SIG-M5 treated with dmso at 0.1 percent for 504 hours (cell line): ENCODE data around the gene SNAP29.
"Not testable (repeated sequence)": the region's sequence is repeated elsewhere in the genome, so short reads cannot be mapped to it uniquely, and the experiment has no call there.

ENCODE experiments used
- DNase-seq: peaks from one replicate; lab custom pipeline; 2025; ENCODE audit not compliant: unreplicated experiment; lab: John Stamatoyannopoulos, UW

SNAP29 gene

DNA sequence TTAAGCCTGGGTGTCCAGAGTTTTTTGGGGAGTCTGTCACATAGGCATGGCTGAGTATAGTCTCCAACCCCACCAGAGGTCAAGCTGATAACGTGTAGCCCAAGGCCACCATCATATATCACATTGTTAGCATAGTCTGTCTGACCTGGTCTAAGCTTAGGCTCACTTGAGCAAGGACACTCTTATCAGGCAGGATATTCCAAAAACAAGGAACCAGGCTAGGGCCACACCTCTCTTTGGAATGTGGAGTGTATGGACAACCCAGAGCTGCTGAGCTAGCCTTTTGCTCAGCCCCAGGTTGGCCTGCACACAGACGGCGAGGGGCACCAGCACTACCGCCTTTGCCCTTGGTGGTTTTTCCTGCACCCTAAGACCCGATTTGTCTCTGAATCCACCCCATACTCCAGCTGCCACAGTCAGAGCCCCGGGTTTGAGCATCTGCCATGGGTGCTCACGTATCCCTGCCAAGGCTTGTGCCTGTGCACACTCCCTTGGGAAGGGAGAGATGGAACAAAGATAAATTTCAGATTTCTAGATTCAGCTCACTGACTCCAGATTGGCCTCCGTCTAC is 7.2 kb downstream of the SNAP29 start:
- no peak for DNase-seq

DNA sequence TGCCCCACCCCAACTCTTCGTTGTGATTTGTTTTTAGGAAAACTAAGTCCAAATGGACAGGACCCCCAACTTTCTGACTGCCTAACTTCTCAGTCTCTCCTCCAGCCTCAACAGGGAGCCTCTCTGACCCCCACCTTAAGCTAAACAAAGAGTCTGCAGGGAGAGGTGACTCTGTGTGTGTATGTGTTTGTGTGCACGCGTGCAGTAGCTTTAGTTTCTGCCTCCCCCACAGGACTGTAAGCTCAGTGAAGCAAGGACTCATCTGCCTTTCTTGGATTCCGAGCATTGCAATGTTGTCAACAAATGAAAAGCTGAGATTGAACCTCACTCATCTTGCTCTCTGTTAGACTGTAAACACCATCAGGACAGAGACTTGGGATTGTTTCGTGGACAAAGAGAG is 7.9 kb downstream of the SNAP29 start:
- no peak for DNase-seq

DNA sequence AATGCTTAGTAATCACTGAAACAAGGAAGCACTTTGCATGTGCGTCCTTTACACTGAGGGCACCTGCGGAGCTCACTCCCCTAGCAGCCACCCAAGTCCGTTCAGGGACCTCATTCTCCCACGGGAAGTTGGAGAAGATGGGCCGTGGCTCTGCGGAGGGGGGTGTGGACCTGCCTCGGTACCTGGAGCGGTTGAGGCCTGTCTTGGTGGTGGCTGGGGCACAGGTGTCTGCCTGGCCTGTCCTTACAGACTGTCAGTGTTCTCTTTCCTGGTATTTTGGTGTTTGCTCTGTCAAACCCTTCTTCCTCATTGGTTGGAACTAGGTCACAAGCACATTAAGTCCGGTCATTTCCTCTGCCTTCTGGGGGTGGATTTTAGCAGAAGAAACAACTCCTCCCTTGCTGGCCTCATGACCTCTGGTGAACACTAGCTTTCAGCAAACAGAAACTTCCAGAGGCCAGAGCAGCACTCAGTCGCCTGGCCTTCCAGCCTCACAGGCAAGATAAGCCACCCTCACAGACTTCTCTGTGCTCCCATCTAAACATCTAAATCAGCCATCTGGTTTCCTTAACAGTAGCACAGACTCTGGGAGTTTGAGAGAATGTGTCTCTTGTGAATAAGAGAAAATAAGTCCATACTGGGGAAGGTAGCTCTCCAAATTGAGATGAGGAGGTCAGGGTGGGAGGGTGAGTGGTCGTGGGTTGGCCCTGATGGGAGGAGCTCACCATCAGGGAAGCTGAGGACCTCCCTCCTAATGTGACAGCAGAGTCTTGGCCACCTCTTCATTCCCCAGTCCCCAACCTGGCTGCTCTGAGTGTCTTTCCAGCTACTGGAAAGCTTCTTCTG is 8.6 kb downstream of the SNAP29 start:
- peak; percentile 52 for DNase-seq

DNA sequence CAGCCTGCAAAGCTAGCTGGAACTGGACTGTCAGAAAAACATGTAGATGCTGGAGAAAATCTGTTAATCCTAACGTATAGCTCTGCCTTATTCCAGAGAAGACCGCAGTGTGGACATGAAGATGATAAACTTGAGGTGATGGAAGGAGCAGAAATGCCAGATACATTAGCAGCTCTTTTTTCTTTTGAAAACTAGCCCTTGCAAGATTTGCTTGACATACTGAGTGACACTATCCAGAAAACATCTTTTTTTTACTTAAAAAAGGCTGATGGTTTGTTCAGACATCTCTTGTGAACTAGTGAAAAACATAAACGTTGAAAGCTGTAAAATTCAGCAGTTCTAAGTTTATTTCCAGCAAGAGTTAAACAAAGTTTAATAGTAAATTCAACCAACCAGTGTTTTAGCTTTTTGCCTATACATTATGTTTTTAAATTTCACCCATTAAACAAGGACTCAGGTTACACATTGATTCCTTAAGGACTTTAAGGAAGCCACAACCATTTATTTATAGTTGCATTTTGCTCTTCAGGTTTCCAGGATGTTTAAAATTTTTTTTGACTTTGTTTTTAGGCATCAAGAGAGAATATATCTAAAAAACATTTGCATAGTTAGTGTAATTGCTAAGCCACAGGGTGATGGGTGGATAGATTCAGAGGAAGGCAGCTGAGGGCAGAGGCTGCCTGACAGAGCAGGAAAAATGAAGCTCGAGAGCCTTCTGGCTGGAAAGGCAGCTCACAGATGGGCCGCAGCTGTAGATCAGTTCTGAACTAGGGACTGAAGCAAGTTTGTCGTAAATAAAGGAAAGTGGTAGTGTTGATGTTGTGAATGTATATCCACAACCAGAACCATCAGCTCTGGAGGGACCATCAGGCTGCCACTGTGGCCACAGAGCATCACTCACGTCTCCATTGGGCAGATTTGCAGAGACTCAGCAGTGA is 9.5 kb downstream of the SNAP29 start:
- no peak for DNase-seq

DNA sequence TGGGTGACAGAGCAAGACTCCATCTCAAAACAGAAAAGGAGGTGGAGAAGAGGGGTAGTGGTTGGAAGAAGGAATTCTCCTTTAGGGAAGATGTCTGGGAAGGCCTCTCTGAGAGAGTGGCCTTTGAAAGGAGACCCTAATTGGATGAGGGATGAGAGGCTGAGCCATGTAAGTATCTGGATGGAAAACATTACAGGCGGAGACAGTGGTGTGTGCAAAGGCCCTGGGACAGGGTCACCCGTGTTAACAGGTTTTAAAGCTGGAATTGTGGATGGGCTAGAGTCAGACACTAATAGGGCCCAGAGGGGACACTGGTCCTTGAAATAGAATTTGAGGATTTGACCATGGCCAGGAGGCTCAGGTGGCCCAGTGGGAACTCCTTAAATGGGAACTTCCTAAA is 10.4 kb downstream of the SNAP29 start:
- DNase-seq: no peak

DNA sequence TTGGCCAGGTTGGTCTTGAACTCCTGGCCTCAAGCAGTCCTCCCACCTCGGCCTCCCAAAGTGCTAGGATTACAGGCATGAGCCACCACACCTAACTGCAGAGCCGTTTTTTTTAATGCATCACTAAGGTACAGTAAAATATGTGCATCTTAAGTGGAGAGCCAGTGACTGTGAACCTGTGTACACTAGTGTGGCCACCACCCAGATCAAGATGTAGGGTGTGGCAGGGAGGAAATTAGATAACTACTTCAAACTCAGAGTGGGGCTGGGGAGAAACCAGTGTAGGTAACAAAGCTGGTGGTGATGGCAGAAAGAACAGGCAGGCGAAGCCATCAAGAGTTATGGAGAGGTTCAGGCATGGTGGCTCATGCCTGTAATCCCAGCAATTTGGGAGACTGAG is 14.4 kb downstream of the SNAP29 start:
- no peak for DNase-seq

DNA sequence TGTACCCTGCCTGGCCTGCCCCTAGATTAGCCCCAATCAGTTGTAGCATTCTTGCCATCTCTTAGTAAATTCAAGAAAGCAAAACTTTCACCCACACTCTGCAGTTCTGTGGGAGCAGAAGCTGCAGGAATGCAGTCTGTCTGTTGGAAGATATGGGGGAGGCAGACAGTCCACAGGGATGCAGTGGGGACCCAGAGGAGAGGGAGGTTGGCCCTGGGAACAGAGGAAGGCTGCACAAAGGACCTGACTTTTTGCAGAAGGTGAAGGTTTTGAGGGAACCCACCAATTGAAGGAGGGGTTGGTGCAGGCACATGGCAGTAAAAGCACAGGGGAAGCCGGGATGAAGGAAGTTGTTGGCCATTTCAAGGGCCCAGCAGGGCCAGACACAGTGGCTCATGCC is 16.5 kb downstream of the SNAP29 start:
- DNase-seq: no peak

DNA sequence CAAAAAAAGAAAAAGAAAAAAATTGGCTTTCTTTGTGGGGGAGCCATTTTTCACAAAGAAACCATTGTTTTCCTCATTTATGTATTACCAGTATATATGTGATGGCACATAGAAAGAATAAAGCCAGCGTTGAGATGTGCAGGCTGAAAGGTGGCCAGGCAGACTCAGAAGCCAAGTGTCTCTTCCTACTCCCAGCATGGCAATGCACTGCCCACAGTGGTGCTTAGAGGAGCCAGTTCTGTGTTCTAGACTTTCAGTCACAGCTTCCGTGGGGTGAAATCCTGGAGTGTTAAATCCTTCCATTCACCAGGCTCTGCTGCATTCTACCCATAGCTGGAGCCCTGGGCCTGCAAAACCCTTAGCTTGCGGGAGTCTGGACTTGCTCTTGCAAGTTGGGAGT is 18.9 kb downstream of the SNAP29 start:
- no peak for DNase-seq

DNA sequence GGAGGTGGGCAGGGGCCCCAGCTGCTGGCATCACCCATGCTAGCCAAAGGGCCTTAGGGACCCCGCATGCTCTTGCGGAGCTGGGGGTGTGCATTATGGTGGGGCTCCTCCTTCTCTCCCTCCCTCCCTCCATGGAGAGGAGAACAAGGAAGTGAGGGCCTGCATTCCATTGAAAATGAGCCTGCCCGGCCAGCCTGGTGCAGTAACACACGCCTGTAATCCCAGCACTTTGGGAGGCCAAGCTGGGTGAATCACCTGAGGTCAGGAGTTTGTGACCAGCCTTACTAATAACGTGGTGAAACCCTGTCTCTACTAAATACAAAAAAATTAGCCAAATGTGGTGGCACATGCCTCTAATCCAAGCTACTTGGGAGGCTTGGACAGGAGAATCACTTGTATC is 22.4 kb downstream of the SNAP29 start:
- no peak for DNase-seq

DNA sequence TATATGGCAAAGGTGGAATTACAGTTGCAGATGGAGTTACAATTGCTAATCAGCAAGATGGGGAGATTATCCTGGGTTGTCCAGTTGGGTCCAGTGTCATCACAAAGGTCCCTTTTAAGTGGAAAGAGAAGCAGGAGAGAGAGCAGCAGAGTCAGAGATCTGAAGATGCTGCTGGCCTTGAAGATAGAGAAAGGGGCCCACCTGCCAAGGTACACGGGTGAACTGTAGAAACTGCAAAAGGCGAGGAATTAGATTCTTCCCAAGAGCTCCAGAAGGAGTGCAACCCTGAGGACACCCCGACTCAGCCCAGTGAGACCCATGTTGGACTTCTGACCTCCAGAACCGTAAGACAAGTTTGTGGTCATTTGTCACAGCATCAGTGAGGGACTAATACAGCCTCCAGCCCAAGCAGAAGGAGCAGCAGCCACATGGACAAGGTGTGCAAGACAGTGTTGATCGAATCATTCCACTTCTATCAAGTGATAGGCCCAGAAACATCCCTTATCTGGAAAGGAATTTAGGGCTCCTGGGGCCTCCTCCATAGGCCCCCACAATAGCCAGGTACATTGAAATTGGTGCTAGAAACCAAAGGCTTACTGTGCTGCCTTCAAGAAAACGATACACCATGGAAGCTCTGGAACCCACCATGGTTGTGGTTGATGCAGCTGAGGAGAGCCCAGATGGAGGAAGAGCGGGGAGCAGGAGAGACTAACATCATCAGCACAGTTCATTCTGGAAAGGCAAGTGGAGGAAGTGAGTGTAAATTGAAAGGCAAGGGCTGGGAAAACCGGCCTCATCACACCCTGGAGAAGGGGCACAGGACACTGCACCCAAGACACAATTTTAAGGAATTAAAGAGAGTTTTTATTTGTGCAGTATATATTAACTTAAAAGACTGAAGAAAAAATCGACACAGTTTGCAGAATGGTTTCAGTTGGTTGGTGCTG is 23.3 kb downstream of the SNAP29 start:
- no peak for DNase-seq

DNA sequence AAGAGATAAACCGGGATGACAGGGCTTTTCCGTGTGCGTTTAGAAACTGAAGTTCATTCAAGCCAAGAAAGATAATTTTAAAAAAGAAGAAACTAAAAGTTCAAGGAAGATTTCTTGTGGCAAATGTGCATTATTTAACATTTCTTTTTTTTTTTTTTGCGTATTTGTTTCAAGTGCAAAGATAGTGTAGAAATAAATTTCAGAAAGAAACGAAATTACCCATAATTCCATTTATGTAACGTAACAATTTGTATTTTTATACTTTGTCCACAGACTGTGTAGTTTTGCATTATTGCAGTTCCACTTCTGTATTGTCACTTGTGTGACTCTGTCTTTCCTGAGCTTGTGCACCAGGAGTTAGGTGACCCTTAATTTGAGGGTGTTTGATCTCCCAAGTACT is 24.0 kb downstream of the SNAP29 start:
- DNase-seq: no peak

DNA sequence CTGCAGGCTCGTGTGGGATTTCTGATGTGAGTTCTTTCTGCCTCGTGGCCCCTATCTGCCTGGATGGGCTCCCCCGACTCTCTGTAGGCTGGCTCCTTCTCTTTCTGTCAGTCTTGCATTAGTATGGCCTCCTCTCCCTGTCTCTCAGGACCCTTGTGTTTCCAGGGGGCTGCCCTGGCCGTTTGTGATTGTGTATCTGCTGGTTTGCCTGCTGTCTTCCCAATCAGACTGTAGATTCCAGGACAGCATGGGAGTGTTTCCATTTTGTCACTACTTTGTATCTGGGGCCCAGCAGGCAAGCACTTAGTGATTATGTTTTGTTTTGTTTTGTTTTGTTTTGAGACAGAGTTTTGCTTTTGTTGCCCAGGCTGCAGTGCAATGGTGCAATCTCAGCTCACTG is 25.6 kb downstream of the SNAP29 start:
- no peak for DNase-seq

DNA sequence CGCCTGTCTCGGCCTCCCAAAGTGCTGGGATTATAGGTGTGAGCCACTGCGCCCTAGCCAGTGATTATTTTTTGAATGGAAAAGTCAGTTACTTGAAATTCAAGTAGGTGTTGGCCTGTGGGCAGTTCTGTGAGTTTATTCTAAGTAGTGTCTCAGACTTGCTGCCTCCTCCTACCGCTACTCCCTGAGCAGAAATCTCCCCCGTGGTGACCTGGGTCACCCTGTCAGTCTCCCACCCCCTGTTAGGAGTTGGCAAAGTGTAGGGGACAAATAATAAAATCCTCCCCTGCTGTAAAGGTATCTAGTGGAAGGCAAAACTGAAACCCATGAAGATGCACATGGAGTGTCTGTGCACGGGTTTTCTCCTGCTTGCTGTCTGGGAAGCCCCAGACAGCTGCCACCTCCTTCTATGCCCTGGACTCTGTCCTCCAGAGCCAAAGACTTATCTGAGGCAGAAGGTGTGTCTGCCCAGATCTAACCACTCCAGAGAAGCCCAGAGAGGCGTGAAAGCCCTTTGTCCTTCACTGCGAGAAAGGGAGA is 26.3 kb downstream of the SNAP29 start:
- DNase-seq: no peak

DNA sequence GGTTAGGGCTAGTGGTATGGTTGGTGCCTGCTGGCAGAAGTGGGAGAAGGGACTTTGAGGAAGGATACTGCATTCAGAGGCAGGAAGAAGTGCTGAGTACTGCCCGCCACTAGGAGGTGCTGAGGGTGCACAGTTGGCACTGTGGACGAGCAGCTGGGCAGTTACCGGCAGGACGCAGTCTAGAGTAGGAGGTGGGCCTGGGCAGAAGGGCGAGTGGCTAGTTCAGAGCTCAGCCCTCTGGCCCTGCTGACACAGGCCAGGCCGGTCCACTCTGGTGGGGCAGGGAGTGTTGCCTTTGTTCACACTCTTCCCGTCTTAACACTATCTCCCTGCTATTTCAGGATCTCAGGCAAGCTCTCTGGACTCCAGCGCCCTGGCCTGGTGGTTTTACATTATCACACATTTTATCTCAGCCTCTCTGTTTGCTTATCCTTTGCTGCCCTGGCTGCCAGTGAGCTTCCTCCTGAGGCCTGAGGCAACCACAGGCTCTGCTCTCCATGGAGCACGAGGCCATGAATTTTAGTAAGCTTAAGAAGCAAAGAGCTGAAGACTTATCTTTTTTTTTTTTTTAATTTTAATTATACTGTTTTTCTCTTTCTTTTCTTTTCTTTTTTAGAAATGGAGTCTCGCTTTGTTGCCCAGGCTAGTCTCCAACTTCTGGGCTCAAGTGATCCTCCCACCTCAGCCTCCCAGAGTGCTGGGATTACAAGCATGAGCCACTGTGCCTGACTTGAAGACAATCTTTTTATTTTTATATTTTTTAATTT is 26.9 kb downstream of the SNAP29 start:
- peak; percentile 64 for DNase-seq

DNA sequence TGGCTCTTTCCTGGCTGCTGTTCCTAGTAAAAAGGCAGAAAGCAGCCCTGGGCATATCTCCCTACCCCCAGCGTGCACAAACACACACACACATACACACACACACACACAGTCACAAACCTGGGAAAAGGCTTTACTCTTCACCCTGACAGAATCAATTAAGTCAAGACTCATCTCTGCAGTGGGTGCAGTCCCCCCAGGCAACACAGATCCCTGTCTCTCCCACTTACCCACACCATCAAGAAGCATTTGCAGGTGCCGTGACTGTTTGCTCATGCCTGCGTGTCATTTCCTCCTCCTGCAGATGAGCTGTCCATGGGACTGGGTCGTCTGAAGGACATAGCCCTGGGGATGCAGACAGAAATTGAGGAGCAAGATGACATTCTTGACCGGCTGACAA is 28.6 kb downstream of the SNAP29 start:
- no peak for DNase-seq

DNA sequence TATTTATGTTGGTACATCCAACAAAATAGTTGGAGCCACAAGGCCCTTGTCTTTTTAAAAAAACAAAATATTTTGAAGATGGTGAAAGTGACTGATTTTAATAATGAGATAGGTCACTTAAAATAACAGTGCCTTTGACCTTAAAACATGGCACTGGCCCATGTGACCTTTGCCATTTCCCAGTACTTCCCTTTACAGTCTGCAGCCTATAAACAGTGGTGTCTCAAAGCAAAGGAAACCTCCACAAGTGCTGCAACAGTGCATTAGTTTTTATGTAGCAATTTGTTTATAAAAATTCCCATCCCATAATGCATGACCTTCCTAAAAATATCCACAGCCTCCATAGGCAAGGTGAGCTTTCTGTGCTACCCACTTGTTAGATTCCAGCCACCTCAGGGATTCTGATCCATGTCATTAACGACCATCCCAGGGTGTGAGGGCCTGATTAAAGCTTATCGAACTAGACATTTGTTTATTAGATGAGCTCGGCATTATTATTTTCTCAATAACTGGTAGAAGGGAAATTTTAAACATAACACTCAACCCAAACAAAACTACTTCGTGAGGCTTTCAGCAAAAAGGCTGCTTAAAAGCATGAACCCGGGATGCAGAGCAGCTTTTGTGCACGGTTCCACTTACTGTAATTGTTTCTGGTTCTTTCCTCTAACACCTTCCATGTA is 30.4 kb downstream of the SNAP29 start:
- no peak for DNase-seq

DNA sequence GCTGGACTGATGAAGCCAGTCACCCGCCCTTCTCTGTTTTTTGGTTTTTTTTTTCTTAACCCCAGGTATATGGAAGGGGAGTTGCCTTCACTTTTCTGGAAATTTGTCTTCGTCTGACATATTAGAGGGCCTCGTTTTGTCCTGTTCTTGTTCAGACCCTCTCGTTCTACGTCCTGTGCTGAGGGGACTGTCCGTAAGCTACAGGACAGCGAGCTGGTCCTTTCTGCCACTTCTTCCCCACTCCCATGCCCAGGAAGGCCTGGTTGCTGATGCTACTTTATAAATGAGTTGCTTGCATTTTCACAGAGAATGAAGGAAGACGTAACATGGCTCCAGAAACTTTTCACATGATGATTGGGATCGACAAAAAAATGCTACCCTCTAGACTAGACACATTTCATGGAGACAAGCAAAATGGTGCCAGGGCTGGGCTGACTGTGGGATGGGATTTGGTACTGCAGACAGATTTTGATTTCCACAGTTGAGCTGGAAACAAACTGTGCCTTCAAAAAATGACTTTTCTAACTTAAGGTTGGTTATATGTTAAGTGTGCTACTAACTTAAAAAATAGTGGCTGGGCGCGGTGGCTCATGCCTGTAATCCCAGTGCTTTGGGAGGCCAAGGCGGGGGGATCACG is 31.2 kb downstream of the SNAP29 start:
- no peak for DNase-seq

DNA sequence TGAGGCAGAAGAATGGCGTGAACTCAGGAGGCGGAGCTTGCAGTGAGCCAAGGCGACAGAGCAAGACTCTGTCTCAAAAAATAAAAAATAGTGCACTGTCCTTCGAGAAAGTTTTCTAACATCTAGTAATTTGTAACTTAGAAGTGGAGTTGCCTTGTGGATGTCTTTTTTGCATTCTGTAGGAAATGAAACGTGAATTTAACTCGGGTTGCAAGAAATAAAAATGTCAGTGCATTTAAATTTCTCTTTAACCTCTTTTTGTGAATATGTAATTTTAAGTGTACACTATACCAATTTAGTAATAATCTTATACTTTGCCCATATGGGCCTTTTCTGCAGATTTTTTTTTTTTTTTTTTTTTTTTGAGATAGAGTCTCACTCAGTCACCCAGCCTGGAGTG is 32.2 kb downstream of the SNAP29 start:
- no peak for DNase-seq

DNA sequence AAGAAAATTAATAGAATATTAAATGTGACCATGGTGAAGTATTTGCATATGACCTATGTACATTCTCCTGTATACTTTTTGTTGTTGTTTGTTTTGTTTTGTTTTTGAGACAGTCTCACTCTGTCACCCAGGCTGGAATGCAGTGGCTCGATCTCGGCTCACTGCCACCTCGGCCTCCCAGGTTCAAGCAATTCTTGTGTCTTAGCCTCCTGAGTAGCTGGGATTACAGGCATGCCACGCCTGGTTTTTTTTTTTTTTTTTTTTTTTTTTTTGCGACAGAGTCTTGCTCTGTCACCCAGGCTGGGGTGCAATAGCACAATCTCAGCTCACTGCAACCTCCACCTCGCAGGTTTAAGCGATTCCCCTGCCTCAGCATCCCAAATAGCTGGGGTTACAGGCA is 38.9 kb downstream of the SNAP29 start:
- DNase-seq: not testable (repeated sequence)
